Activated T-cell treated with anti-CD3 and anti-CD28 coated beads for 48 hours (primary cell): Measurements from ENCODE around the gene PRDM12.

Experiments used
- DNase-seq: peaks from one replicate; pipeline ENCODE4 v3.0.0-alpha.2; 2020; ENCODE audit warnings: low read depth

Gene PRDM12

DNA sequence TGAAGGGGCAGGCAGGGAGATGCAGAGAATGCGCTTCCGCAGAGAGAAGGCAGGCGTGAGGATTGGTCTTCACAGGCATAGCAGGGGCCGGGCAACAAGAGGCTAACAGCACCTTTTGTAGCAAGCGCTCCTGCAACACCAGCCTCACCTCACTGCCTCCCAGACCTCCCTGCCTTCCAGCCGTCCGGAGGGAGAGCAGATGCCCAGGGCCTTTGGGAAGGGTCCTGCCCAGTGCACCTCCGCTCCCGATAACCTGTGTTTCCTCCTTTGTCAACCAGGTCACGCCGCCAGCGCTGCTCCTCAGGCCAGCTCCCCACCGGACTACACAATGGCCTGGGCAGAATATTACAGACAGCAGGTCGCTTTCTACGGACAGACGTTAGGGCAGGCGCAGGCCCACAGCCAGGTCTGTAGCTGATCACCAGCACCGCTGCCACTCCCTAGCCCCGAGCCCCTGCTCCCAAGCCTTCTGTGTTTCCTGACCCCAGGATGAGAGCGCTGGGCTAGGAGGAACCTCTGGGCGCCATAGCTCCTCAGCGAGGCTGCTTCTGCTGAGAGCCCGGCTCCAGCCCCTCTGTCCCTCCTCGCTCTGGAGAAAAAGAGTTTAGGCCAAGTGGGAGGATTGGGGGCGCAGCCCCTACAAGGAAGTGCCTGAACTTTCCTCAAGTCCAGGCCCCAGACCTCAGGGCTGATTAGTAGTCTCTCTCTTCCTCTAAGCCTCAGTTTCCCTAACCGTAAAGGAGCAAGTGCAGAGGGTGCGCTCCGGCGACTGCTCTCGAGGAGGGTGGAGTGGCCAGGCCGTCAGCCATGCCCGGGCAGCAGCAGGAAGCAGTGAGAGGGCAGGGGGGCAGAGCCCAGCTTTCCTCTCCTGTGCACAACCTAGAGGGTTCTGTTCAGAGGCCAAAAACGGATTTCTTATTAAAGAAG is 28.4 kb upstream of the PRDM12 start:
- DNase-seq: no peak

GRCh38 chr9:130636648-130637020 is 27.8 kb upstream of the PRDM12 start:
- no peak for DNase-seq

- DNase-seq: no peak
These were observed 25.9 kb upstream of the PRDM12 start for GRCh38 chr9:130638284-130639123.

GRCh38 chr9:130639124-130639765 is 25.1 kb upstream of the PRDM12 start:
- DNase-seq: no peak

- no peak for DNase-seq
These were observed 24.4 kb upstream of the PRDM12 start for GRCh38 chr9:130639866-130640555.

- DNase-seq: no peak
These were observed 23.7 kb upstream of the PRDM12 start for GRCh38 chr9:130640681-130641080.

DNA sequence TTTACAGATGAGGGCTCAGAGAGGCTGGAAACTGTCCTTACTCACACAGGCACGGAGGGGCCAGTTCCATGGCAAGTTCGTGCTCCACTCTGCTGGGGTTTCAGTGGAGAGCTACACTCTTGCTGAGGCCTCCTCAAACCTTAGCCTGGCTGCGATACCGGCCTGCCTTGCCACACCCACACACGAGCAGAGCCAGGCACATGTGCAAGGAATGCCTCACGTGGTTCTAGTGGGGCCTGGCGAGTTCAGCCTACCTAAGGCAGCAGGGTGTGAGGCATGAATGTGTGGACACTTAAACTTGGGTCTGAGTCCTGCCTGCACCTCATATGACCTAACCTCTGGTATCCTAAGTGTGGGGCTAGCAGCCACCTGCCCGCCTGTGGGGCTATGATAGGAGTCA is 21.5 kb upstream of the PRDM12 start:
- no peak for DNase-seq

DNA sequence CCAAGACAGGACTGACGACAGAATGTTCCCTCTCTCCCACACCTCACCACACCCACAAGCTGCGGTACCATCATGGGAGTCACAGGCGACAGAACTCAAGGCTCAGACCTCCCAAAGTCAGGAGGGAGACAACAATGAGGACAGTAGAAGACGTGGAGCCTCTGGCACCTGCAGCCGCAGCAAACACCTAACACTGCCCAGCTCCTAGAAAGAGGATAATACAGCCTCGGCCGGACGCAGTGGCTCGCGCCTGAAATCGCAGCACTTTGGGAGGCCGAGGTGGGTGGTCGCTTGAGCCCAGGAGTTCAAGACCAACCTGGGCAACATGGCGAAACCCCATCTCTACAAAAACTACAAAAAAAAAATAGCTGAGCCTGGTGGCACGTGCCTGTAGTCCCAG is 13.2 kb upstream of the PRDM12 start:
- DNase-seq: no peak

- no peak for DNase-seq
These were observed 12.6 kb upstream of the PRDM12 start for GRCh38 chr9:130651752-130652151.

DNA sequence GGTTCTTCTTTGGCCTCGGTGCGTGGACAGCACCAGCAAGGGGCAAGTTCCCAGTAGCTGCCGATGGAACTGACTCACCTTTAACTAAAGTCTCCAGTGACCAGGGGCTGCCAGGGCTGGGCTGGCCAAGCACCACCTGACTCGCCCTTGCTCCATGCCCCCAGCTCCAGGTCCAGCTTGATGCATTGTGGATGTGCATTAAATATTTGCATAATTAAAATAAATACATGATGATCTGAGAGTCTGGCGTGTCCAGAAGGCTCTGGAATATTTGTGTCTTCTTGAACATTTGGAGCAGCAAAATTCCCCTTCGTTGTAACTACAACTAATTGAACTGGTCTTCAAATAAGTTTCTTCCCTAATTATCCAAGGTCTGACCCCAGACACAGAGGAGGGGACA is 9.5 kb upstream of the PRDM12 start:
- no peak for DNase-seq

- no peak for DNase-seq
These were observed 5.3 kb upstream of the PRDM12 start for GRCh38 chr9:130658893-130659698.

DNA sequence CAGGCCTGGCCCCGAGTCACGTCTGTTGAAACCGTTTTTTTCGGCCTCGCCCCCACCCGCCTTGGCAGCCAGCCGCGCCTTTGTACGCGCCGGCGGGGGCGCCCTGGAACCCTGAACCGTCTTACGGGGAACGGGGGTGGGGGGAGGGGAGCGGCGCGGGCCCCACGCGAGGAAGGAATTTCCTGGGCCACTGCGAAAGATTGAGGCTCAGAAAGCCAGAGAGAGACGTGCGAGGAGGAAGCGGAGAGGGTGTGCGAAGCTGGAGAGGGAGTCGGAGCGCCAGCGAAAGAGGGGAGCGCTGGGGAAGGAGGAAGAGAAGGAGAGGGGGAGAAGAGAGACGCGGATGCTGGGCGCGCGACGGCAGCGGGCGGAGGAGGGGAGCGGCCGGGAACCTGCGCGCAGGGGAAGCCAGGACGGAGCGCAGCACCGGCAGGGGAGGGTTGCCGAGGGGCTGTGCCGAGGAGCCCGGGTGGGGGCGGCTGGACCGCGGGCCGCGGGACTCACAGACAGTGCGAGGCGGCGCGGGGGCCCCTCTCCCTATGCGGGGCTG is 4.6 kb upstream of the PRDM12 start:
- DNase-seq: no peak

- DNase-seq: no peak
These were observed 4.1 kb upstream of the PRDM12 start for GRCh38 chr9:130660326-130660682.

DNA sequence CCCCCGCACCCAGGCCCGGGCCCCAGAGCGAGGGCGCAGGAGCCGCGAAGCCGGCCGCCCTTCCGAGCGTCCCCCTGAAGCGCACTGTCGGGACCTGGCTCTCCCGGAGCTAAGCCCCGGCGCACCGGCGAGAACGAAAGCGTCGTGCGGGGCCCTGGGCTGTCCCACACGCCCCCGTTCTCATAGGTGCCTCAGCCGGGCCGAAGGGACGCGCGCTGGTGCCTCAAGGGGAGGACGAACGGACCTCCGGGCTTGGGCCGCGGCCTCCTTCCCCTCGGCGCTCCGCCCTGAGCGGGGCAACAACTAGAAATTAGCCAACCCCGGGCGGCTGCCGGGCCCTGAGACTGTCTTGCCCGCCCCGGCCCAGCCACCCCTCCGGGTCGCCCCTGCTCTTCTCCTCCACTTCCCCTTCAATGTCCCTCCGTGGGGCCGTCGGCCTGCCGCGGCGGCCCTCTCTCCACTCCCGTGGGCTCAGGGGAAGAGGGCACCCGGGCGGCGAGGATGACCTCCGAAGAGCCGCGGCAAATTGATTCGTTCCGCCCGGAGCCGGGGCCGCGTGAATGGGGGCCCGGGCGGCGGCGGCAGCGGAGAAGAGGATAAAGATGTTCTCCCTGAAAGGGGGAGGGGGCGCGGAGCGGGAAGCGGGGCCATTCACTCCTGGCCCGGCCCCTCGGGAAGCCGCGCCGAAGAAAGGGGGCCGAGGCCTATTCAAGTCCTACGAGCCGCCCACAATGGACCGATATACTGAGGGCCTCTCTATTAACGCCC is 3.5 kb upstream of the PRDM12 start:
- DNase-seq: no peak

DNA sequence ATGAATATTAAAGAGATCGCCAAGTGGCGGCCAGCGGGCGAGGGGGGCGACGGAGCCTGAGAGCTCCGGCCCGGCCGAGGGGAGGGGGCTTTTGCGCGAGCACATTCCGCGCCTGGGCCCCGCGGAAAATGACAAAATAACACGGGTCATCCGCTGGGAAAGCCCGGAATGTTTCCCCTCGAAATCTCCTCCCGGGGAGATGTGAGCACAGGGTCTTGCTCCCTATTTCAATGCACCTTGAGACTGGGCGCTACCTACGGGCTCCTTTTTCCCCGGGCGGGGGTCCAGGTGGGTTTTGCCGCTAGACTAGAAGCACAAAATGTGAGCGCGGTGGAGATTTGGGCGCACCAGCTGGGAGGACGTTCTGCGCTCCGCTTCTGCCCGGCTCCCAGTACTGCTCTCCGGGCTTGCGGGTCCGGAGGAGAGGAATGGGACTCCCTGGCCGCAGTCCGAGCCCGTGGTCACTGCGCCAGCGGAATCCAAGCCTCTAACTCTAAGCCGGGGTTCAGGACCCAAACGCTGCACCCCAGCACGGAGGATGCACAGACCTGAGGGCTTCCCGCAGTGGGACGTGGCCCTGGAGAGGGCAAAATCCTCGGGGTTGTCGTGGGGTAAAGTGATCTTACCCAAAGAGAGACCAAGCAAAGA is 2.8 kb upstream of the PRDM12 start:
- DNase-seq: no peak

GRCh38 chr9:130662099-130662969 is 2.1 kb upstream of the PRDM12 start:
- no peak for DNase-seq

DNA sequence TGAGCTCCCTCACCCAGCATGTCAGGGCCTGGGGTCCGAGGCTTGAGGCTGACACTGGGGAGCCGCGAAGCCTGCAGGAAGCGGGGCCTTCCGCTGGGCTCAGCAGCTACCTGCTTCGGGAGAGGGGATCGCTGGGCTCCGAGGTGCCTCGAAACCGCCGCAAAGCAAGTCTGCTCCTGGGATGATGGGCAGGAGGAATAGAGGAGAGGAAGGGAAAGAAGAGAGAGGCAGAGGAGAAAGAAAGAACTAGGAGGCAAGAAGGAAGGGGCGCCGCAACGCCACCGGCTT is 1.5 kb upstream of the PRDM12 start:
- DNase-seq: no peak

DNA sequence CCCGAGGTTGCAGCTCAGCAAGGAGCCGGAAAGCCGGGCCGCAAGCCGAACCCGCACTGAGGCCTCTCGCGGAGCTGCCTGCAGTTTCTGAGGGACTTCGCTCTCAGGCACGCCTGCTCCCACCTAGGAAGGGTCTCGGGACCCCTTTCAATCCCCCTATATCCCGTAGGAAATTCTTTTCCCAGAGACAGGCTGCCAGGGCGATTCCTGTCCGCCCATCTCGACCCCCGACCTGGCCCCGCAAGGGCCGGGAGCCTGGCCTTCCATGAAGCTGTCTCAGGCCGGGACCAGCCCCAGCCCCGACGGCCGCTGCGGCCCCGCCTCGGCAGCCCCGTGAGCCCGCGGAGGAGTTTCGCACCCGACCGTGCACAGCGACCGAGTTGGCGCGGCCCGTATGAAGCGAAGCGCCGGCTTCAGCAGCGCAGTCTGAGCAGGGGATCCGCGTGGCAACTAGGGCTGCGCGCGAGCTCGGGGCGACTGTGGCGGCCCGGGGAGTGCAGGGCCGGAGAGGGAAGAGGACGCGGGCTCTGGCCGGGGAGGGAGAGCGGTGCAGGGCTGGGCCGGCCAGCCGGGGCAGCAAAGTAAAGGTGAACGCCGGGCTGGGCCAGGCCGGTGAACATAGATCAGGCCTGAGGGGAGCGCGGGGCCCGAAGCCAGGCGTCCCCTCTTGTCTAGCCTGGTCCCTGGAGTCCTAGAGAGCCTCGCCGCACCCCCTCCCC is 977 bp upstream of the PRDM12 start:
- DNase-seq: no peak

DNA sequence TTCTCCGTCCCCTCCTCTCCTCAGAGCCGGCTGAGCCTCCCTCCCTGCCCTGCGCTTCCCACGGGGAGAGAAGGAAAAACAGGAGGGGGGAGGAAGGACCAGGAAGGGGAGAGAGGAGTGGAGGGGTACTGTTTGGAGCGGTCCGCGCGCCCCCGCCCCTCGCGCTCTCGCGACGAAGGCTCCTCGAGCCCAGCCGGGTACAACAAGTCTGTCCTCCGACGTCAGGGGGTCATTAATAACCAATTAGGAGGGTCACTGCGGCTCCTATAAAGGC is 480 bp upstream of the PRDM12 start:
- no peak for DNase-seq
